Measurements from ENCODE around the gene DDIAS.
A peak's percentile ranks its signal among the peaks of the same experiment; 100 is the strongest.

Gene DDIAS

DNA sequence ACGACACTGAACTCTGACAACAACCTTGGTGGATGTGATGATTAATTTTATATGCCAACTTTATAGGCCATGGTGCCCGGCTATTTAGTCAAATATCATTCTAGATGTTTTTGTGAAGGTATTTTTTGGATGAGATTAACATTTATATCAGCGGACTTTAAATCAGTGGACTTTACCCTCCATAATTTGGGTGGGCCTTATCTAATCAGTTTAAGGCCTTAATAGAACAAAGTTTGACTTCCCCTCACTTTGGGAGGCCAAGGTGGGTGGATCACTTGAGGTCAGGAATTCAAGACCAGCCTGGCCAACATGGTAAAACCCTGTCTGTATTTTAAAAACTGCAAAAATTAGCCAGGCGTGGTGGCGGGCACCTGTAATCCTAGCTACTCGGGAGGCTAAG is 5.4 kb upstream of the DDIAS start:
- Histone ChIP-seq H3K79me2 (ENCODE audit: insufficient read depth, low read depth) (no peaks in the 10 kb centered on the region), H3K27me3 (ENCODE audit: insufficient read depth, low read depth) (no peaks in the 10 kb centered on the region), H3K36me3 (ENCODE audit: insufficient read depth) (no peaks in the 10 kb centered on the region), H3K4me3 (IDR thresholded peaks at IDR 0.05; ENCODE audit: insufficient read depth, low read depth, low read length) (no peak overlapping the region), H3K9ac (no peak overlapping the region), H3K4me1 (ENCODE audit: low read depth, poor library complexity, severe bottlenecking) (peaks cover 9% of the 10 kb centered on the region), H3K4me2 (no peak overlapping the region), H2AFZ (ENCODE audit: low read depth) (no peak overlapping the region), H4K20me1 (ENCODE audit: insufficient read depth) (no peaks in the 10 kb centered on the region), H3K27ac (no peak overlapping the region)
- TF ChIP-seq, protein P1, sequence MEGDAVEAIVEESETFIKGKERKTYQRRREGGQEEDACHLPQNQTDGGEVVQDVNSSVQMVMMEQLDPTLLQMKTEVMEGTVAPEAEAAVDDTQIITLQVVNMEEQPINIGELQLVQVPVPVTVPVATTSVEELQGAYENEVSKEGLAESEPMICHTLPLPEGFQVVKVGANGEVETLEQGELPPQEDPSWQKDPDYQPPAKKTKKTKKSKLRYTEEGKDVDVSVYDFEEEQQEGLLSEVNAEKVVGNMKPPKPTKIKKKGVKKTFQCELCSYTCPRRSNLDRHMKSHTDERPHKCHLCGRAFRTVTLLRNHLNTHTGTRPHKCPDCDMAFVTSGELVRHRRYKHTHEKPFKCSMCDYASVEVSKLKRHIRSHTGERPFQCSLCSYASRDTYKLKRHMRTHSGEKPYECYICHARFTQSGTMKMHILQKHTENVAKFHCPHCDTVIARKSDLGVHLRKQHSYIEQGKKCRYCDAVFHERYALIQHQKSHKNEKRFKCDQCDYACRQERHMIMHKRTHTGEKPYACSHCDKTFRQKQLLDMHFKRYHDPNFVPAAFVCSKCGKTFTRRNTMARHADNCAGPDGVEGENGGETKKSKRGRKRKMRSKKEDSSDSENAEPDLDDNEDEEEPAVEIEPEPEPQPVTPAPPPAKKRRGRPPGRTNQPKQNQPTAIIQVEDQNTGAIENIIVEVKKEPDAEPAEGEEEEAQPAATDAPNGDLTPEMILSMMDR (conservative IDR thresholded peaks at IDR 0.05; ENCODE audit: low read depth, low read length): no peak

DNA sequence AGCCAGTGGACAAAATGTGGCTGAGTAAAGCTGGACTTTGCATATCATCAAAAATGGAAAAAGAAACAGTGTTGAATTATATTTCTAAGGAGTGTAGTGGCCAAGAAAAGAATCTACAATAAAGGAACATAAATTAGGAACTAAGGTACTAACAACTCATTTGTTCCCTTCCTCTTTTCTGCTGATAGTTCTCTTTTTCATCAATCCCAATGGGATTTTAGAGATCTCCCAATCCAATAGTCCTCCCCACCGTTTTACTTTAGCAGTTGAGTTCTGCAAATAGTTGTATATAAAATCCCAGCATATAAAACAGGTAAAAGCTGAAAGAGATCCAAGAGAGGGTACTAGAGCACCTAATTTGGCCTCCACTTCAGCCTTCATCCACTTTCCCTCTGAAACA is 3.3 kb upstream of the DDIAS start:
- H3K4me2 ChIP-seq: no peak overlapping the region

DNA sequence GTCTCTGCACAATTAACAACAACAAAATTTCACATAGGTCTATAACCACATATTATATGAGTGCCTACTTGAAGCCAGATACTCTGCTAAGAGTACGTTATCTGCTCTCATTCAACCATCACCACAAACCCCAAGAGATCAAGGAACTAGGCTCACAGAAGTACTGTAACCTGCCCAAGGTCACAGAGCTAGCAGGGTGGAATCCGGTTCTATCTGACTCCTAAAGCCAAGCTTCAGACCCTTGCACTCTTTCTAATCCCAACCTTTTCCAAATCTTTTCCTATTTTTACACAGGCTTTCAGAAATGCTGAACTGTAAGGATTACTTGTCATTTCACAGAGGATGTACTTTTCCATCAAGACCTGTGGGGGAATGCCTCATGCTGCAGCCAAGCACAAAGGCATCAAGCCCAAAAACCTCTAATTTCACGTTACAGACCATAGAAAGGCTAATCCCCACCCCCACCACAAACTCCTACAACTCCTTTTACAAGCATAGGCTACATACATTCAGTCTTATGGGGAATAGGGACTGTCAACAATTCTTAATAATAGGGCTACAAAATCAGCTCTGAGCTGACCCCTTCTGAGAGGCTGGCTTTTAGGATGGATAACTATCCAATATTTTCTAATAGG is 2.2 kb upstream of the DDIAS start:
- H3K4me3 ChIP-seq (IDR thresholded peaks at IDR 0.05; ENCODE audit: insufficient read depth, low read depth, low read length): no peak overlapping the region
- peaks cover 24% of the 10 kb centered on the region for H3K4me1 ChIP-seq (ENCODE audit: low read depth, poor library complexity, severe bottlenecking)
- TF ChIP-seq, protein P1 (conservative IDR thresholded peaks at IDR 0.05; ENCODE audit: low read depth, low read length): no peak
- no peaks in the 10 kb centered on the region for H4K20me1 ChIP-seq (ENCODE audit: insufficient read depth)
- H3K9ac ChIP-seq: peak overlapping the region; percentile 71; the same call in 1 of the 2 replicates
- H2AFZ ChIP-seq (ENCODE audit: low read depth): peak overlapping the region; percentile 86
- peak overlapping the region; percentile 86 for H3K4me2 ChIP-seq
- no peaks in the 10 kb centered on the region for H3K36me3 ChIP-seq (ENCODE audit: insufficient read depth)
- no peaks in the 10 kb centered on the region for H3K27me3 ChIP-seq (ENCODE audit: insufficient read depth, low read depth)
- no peak overlapping the region for H3K27ac ChIP-seq
- peaks cover 25% of the 10 kb centered on the region for H3K79me2 ChIP-seq (ENCODE audit: insufficient read depth, low read depth)

More for the DNA sequence above, 3.3 kb upstream of the DDIAS start:
- Histone ChIP-seq H2AFZ (ENCODE audit: low read depth) (no peak overlapping the region), H3K4me3 (IDR thresholded peaks at IDR 0.05; ENCODE audit: insufficient read depth, low read depth, low read length) (no peak overlapping the region), H3K4me1 (ENCODE audit: low read depth, poor library complexity, severe bottlenecking) (peaks cover 18% of the 10 kb centered on the region), H3K79me2 (ENCODE audit: insufficient read depth, low read depth) (peaks cover 16% of the 10 kb centered on the region), H3K27me3 (ENCODE audit: insufficient read depth, low read depth) (no peaks in the 10 kb centered on the region), H3K9ac (no peak overlapping the region), H3K36me3 (ENCODE audit: insufficient read depth) (no peaks in the 10 kb centered on the region), H4K20me1 (ENCODE audit: insufficient read depth) (no peaks in the 10 kb centered on the region), H3K27ac (no peak overlapping the region)
- TF ChIP-seq, protein P1 (conservative IDR thresholded peaks at IDR 0.05; ENCODE audit: low read depth, low read length): no peak

DNA sequence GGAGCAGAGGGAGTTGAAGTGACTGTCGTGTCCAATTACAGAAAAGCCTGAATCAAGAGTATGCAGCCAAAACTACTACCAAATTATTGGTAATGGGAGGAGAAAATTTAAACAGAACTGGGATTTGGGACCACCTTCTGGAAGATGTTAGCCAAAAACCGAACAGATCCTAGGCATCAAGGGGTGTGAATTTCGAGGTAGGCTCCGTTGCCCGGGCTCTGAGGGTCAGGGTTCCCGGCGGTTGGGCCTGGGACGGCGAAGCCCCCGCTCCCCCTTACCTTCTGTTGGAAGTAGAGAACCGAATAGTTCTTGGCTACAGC is 1.6 kb upstream of the DDIAS start:
- H3K27ac ChIP-seq: peak overlapping the region; percentile 34
- peak overlapping the region; percentile 86 for H2AFZ ChIP-seq (ENCODE audit: low read depth)
- H3K36me3 ChIP-seq (ENCODE audit: insufficient read depth): no peaks in the 10 kb centered on the region
- H3K9ac ChIP-seq: peak overlapping the region; percentile 71
- peaks cover 31% of the 10 kb centered on the region for H3K79me2 ChIP-seq (ENCODE audit: insufficient read depth, low read depth)
- H4K20me1 ChIP-seq (ENCODE audit: insufficient read depth): no peaks in the 10 kb centered on the region
- peak overlapping the region; percentile 86 for H3K4me2 ChIP-seq
- no peaks in the 10 kb centered on the region for H3K27me3 ChIP-seq (ENCODE audit: insufficient read depth, low read depth)
- H3K4me3 ChIP-seq (IDR thresholded peaks at IDR 0.05; ENCODE audit: insufficient read depth, low read depth, low read length): no peak overlapping the region
- peaks cover 24% of the 10 kb centered on the region for H3K4me1 ChIP-seq (ENCODE audit: low read depth, poor library complexity, severe bottlenecking)
- TF ChIP-seq, protein P1 (conservative IDR thresholded peaks at IDR 0.05; ENCODE audit: low read depth, low read length): no peak
